Loucy (cell line): ENCODE results near the gene AGT.

ENCODE experiments used
- H2AFZ ChIP-seq: fragments of 200-600 bp; sonication (generic); 2 replicates; pipeline ENCODE4 v1.6.0; 2016; ENCODE audit warnings: antibody characterized with exemption, mild to moderate bottlenecking, low read length, moderate library complexity
- H3F3A ChIP-seq: fragments of 200-600 bp; 2 replicates; pipeline ENCODE4 v1.6.0; 2016; ENCODE audit warnings: antibody characterized with exemption, low read depth, mild to moderate bottlenecking
- H3K27me3 ChIP-seq: fragments of 200-600 bp; sonication (generic); 2 replicates; pipeline ENCODE4 v1.6.1; 2014; ENCODE audit warnings: low read length, mild to moderate bottlenecking; ENCODE audit not compliant: insufficient read depth, poor library complexity, severe bottlenecking
- H3K36me3 ChIP-seq: fragments of 200-600 bp; sonication (generic); 2 replicates; pipeline ENCODE4 v1.6.1; 2016; ENCODE audit warnings: low read length; ENCODE audit not compliant: insufficient read depth
- H3K4me1 ChIP-seq: fragments of 200-600 bp; sonication (generic); 2 replicates; pipeline ENCODE4 v1.5.1; 2014; ENCODE audit warnings: low read length, mild to moderate bottlenecking; ENCODE audit not compliant: insufficient read depth, poor library complexity, severe bottlenecking
- H3K4me2 ChIP-seq: fragments of 200-600 bp; sonication (generic); 2 replicates; pipeline ENCODE4 v1.6.0; 2014; ENCODE audit warnings: antibody characterized with exemption, low read length, low read depth, mild to moderate bottlenecking; ENCODE audit not compliant: poor library complexity, severe bottlenecking
- H3K4me3 ChIP-seq: fragments of 200-600 bp; sonication (generic); 2 replicates; pipeline ENCODE4 v1.5.1; 2014; ENCODE audit warnings: low read length, mild to moderate bottlenecking, mixed read lengths; ENCODE audit not compliant: poor library complexity, severe bottlenecking
- H3K79me2 ChIP-seq: fragments of 200-600 bp; sonication (generic); 2 replicates; pipeline ENCODE4 v1.6.1; 2014; ENCODE audit warnings: low read length; ENCODE audit not compliant: insufficient read depth
- H3K9ac ChIP-seq: fragments of 200-600 bp; sonication (generic); 2 replicates; pipeline ENCODE4 v1.6.0; 2014; ENCODE audit warnings: mild to moderate bottlenecking, low read depth, low read length, moderate library complexity; ENCODE audit not compliant: poor library complexity, severe bottlenecking
- H3K9me2 ChIP-seq: fragments of 200-600 bp; sonication (generic); replicated peaks from 2 replicates; pipeline ENCODE4 v1.6.1; 2016; ENCODE audit warnings: low read depth, low read length, mixed read lengths
- H3K9me3 ChIP-seq: fragments of 200-600 bp; sonication (generic); 2 replicates; pipeline ENCODE4 v1.6.1; 2014; ENCODE audit warnings: mild to moderate bottlenecking, antibody characterized with exemption, low read length, low read depth; ENCODE audit not compliant: insufficient read depth
- H4K20me1 ChIP-seq: fragments of 200-600 bp; sonication (generic); 2 replicates; pipeline ENCODE4 v1.6.0; 2014; ENCODE audit warnings: antibody characterized with exemption, low read length, mild to moderate bottlenecking; ENCODE audit not compliant: insufficient read depth, poor library complexity, severe bottlenecking
- EZH2phosphoT487 ChIP-seq: fragments of 200-600 bp; IDR thresholded peaks from 2 replicates; pipeline ENCODE4 v1.6.1; 2018; ENCODE audit warnings: antibody characterized with exemption, mild to moderate bottlenecking, moderate library complexity, borderline replicate concordance
- TF ChIP-seq, protein P1 (sequence below): fragments of 200-600 bp; sonication (generic); conservative IDR thresholded peaks from 2 replicates; pipeline ENCODE4 v1.5.1; 2014; ENCODE audit warnings: mild to moderate bottlenecking, antibody characterized with exemption, low read length

The AGT gene

DNA sequence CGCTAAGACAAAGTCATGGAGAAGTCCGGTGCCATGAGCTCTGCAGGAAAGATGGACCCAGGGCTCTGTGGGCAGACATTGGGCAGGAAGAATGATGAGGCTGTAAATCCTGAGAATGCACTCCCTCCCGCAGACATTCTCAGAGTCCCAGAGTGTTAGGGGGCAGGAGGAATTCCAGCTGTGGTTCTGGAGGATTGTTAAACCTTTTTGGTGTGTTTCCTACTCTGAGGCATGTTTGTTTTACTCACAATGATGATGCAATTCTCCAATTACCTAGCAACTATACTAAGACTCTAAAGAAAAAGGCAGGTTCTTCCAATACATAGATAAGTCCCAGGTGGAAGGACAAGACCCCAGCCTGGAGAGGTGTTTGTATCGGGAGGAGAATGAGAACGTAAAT is 30.5 kb upstream of the AGT start:
- H3K36me3 ChIP-seq, result no peaks in the 10 kb centered on the region
- no peaks in the 10 kb centered on the region for H4K20me1 ChIP-seq
- no peak overlapping the region for H3K4me3 ChIP-seq
- H3F3A ChIP-seq, result no peaks in the 10 kb centered on the region
- H3K9ac ChIP-seq, result no peak overlapping the region
- no peaks in the 10 kb centered on the region for H3K9me3 ChIP-seq
- H3K4me2 ChIP-seq, result no peak overlapping the region
- H2AFZ ChIP-seq, result no peak overlapping the region
- TF ChIP-seq EZH2phosphoT487, result no peak
- TF ChIP-seq, protein P1, sequence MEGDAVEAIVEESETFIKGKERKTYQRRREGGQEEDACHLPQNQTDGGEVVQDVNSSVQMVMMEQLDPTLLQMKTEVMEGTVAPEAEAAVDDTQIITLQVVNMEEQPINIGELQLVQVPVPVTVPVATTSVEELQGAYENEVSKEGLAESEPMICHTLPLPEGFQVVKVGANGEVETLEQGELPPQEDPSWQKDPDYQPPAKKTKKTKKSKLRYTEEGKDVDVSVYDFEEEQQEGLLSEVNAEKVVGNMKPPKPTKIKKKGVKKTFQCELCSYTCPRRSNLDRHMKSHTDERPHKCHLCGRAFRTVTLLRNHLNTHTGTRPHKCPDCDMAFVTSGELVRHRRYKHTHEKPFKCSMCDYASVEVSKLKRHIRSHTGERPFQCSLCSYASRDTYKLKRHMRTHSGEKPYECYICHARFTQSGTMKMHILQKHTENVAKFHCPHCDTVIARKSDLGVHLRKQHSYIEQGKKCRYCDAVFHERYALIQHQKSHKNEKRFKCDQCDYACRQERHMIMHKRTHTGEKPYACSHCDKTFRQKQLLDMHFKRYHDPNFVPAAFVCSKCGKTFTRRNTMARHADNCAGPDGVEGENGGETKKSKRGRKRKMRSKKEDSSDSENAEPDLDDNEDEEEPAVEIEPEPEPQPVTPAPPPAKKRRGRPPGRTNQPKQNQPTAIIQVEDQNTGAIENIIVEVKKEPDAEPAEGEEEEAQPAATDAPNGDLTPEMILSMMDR, result no peak
- no peaks in the 10 kb centered on the region for H3K4me1 ChIP-seq
- H3K79me2 ChIP-seq, result no peaks in the 10 kb centered on the region
- no peaks in the 10 kb centered on the region for H3K9me2 ChIP-seq
- no peaks in the 10 kb centered on the region for H3K27me3 ChIP-seq

GRCh38 chr1:230743899-230744298 is 30.0 kb upstream of the AGT start:
- Histone ChIP-seq H3K4me1 (no peaks in the 10 kb centered on the region), H3K9ac (no peak overlapping the region), H2AFZ (no peak overlapping the region), H3K36me3 (no peaks in the 10 kb centered on the region), H3K9me3 (no peaks in the 10 kb centered on the region), H3F3A (no peaks in the 10 kb centered on the region), H3K4me3 (no peak overlapping the region), H4K20me1 (no peaks in the 10 kb centered on the region), H3K9me2 (no peaks in the 10 kb centered on the region), H3K79me2 (no peaks in the 10 kb centered on the region), H3K4me2 (no peak overlapping the region), H3K27me3 (no peaks in the 10 kb centered on the region)
- TF ChIP-seq EZH2phosphoT487, result no peak
- TF ChIP-seq, protein P1, result no peak

GRCh38 chr1:230739564-230740290 is 25.8 kb upstream of the AGT start:
- H3K9ac ChIP-seq, result no peak overlapping the region
- H3K9me2 ChIP-seq, result no peaks in the 10 kb centered on the region
- no peak for TF ChIP-seq EZH2phosphoT487
- no peaks in the 10 kb centered on the region for H3K9me3 ChIP-seq
- H3K36me3 ChIP-seq, result no peaks in the 10 kb centered on the region
- H3K4me3 ChIP-seq, result no peak overlapping the region
- no peak overlapping the region for H2AFZ ChIP-seq
- H3K4me1 ChIP-seq, result no peaks in the 10 kb centered on the region
- H3F3A ChIP-seq, result no peaks in the 10 kb centered on the region
- no peaks in the 10 kb centered on the region for H3K27me3 ChIP-seq
- H3K79me2 ChIP-seq, result no peaks in the 10 kb centered on the region
- no peaks in the 10 kb centered on the region for H4K20me1 ChIP-seq
- H3K4me2 ChIP-seq, result no peak overlapping the region
